HEK293 (cell line): Measurements from ENCODE around the gene IMMP2L.

Experiments used
- CTCF ChIP-seq: fragments of 450-650 bp; formaldehyde crosslinking; IDR thresholded peaks from 2 replicates; pipeline ENCODE4 v1.5.1; 2016; ENCODE audit warnings: missing biosample characterization, missing genetic modification characterization
- ZBTB17 ChIP-seq: fragments of 450-650 bp; formaldehyde crosslinking; IDR thresholded peaks from 2 replicates; pipeline ENCODE4 v1.5.1; 2016; ENCODE audit warnings: missing biosample characterization, missing genetic modification characterization
- ZNF10 ChIP-seq: fragments of 450-650 bp; formaldehyde crosslinking; IDR thresholded peaks from 2 replicates; pipeline ENCODE4 v1.5.1; 2017; ENCODE audit warnings: missing biosample characterization, missing genetic modification characterization
- ZNF223 ChIP-seq: fragments of 450-650 bp; formaldehyde crosslinking; IDR thresholded peaks from 2 replicates; pipeline ENCODE4 v1.5.1; 2016; ENCODE audit warnings: missing biosample characterization, missing genetic modification characterization
- ZNF26 ChIP-seq: fragments of 450-650 bp; formaldehyde crosslinking; IDR thresholded peaks from 2 replicates; pipeline ENCODE4 v1.5.1; 2016; ENCODE audit warnings: missing biosample characterization, missing genetic modification characterization
- ZNF530 ChIP-seq: fragments of 450-650 bp; formaldehyde crosslinking; IDR thresholded peaks from 2 replicates; pipeline ENCODE4 v1.5.1; 2016; ENCODE audit warnings: low read depth, missing biosample characterization, missing genetic modification characterization
- TF ChIP-seq, protein P1 (sequence below): fragments of 450-650 bp; formaldehyde crosslinking; IDR thresholded peaks from 2 replicates; pipeline ENCODE4 v1.5.1; 2016; ENCODE audit warnings: missing biosample characterization, missing genetic modification characterization
- TF ChIP-seq, protein P2 (sequence below): fragments of 450-650 bp; formaldehyde crosslinking; IDR thresholded peaks from 2 replicates; pipeline ENCODE4 v1.5.1; 2017; ENCODE audit warnings: missing biosample characterization, missing genetic modification characterization

DNA sequence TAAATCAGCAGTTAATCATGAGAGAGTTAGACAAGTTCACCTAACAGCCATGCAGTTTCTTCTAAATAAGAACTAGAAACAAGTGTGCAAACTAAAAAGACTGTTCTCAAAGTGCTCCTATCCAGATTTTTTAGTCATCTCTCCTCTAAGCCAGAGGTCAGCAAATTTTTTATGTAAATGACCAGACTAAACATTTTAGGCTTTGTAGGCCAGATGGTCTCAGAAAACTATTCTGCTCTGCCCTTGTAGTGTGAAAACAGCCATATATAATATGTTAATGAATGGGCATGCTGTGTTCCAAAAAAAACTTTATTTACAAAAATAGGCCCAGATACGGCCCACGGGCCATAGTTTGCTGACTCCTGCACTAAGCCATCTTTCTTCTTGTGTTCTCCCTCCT, 734.4 kb downstream of the IMMP2L start:
- TF ChIP-seq ZNF530 (tag by site-specific recombination) (no peak), ZNF26 (tag by site-specific recombination) (no peak), ZNF223 (no peak), CTCF (no peak), ZBTB17 (tag by site-specific recombination) (no peak), ZNF10 (no peak)
- TF ChIP-seq, protein P1, sequence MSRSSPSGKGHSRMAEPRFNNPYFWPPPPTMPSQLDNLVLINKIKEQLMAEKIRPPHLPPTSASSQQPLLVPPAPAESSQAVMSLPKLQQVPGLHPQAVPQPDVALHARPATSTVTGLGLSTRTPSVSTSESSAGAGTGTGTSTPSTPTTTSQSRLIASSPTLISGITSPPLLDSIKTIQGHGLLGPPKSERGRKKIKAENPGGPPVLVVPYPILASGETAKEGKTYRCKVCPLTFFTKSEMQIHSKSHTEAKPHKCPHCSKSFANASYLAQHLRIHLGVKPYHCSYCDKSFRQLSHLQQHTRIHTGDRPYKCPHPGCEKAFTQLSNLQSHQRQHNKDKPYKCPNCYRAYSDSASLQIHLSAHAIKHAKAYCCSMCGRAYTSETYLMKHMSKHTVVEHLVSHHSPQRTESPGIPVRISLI (tag by site-specific recombination), result no peak
- TF ChIP-seq, protein P2, sequence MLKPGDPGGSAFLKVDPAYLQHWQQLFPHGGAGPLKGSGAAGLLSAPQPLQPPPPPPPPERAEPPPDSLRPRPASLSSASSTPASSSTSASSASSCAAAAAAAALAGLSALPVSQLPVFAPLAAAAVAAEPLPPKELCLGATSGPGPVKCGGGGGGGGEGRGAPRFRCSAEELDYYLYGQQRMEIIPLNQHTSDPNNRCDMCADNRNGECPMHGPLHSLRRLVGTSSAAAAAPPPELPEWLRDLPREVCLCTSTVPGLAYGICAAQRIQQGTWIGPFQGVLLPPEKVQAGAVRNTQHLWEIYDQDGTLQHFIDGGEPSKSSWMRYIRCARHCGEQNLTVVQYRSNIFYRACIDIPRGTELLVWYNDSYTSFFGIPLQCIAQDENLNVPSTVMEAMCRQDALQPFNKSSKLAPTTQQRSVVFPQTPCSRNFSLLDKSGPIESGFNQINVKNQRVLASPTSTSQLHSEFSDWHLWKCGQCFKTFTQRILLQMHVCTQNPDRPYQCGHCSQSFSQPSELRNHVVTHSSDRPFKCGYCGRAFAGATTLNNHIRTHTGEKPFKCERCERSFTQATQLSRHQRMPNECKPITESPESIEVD (tag by site-specific recombination), result no peak
